AML-193 (cell line): Measurements from ENCODE around the gene TSPEAR.
"Not testable (repeated sequence)": the region's sequence is repeated elsewhere in the genome, so short reads cannot be mapped to it uniquely, and the experiment has no call there.

Experiments used
- DNase-seq, 2 experiments: peaks; one replicate each; lab custom pipeline; 2025; lab: John Stamatoyannopoulos, UW

Gene TSPEAR

GRCh38 chr21:44650973-44651675 lies 60.2 kb downstream of the TSPEAR start:
- no peak for DNase-seq

GRCh38 chr21:44650265-44650972 lies 61.0 kb downstream of the TSPEAR start:
- DNase-seq = no peak

- no peak for DNase-seq
These were observed 61.8 kb downstream of the TSPEAR start for GRCh38 chr21:44649521-44650100.

- no peak for DNase-seq
These were observed 62.6 kb downstream of the TSPEAR start for GRCh38 chr21:44648557-44649311.

- DNase-seq = no peak
These were observed 64.2 kb downstream of the TSPEAR start for GRCh38 chr21:44647222-44647552.

- DNase-seq = not testable (repeated sequence)
These were observed 64.8 kb downstream of the TSPEAR start, which contains the start of gene KRTAP10-11 for GRCh38 chr21:44646366-44647221. KRTAP10-11 (plus strand) TSS chr21:44646414; CDS start chr21:44646459, 45 bp downstream.

GRCh38 chr21:44644878-44645277 lies 66.5 kb downstream of the TSPEAR start:
- no peak for DNase-seq

- no peak for DNase-seq
These were observed 67.5 kb downstream of the TSPEAR start for GRCh38 chr21:44643741-44644310.

- no peak for DNase-seq
These were observed 70.6 kb downstream of the TSPEAR start for GRCh38 chr21:44640761-44641160.

GRCh38 chr21:44639331-44639655 lies 72.1 kb downstream of the TSPEAR start:
- DNase-seq = no peak

- not testable (repeated sequence) for DNase-seq
These were observed 72.7 kb downstream of the TSPEAR start for GRCh38 chr21:44638506-44639330.

- DNase-seq = not testable (repeated sequence)
These were observed 73.5 kb downstream of the TSPEAR start for GRCh38 chr21:44637851-44638348.

GRCh38 chr21:44637018-44637850 lies 74.1 kb downstream of the TSPEAR start, which contains the start of gene KRTAP10-10:
KRTAP10-10 (plus strand) TSS chr21:44637356; CDS start chr21:44637418, 62 bp downstream.
- no peak for DNase-seq

- no peak for DNase-seq
These were observed 75.0 kb downstream of the TSPEAR start for GRCh38 chr21:44636209-44637017.

GRCh38 chr21:44632067-44632466 lies 79.3 kb downstream of the TSPEAR start:
- DNase-seq = no peak

- no peak for DNase-seq
These were observed 80.9 kb downstream of the TSPEAR start for GRCh38 chr21:44630440-44630839.

GRCh38 chr21:44628707-44629391 lies 82.5 kb downstream of the TSPEAR start:
- DNase-seq = no peak

GRCh38 chr21:44627831-44628233 lies 83.5 kb downstream of the TSPEAR start:
- DNase-seq = not testable (repeated sequence)
